Naive thymus-derived CD8-positive, alpha-beta T cell (primary cell): Measurements from ENCODE around the gene STMP1. TPM values are rescaled to one million over a fixed set of nuclear protein-coding genes. Genes with fewer than 3 reads are reported as not detected.
"Not testable (repeated sequence)": the region's sequence is repeated elsewhere in the genome, so short reads cannot be mapped to it uniquely, and the experiment has no call there.

Experiments
- ATAC-seq, 2 donors: fragments of 150-1000 bp; cut with Tn5 transposase in 1 of 2; sonication (Bioruptor Pico), chemical (Tn5 transposase) in 1 of 2; 1 replicate in 1 of 2; 2 replicates in 1 of 2; pipeline ENCODE4 v1.10.0; 2021; ENCODE audit warnings: mild to moderate bottlenecking in 2 of 2, moderate library complexity in 2 of 2
- POLR2A ChIA-PET: fragments of 350-600 bp; sonication (Branson Sonifier 250); formaldehyde crosslinking; loops from one replicate; lab custom pipeline; 2021; ENCODE audit warnings: antibody characterized with exemption; lab: Charles Lee
- DNase-seq, 10 donors: peaks; one replicate each; pipeline versions ENCODE4 v3.0.0 to v3.0.0-alpha.2; 2020 to 2022
- H3K27ac Mint-ChIP-seq, 10 donors: one replicate each; pipeline ENCODE4 v1.8.0; 2020 to 2022; ENCODE audit warnings: mild to moderate bottlenecking in 10 of 10, mixed read lengths in 10 of 10, moderate library complexity in 4 of 10, inconsistent platforms in 1 of 10
- H3K27me3 Mint-ChIP-seq, 5 donors: one replicate each; pipeline ENCODE4 v1.8.0; 2021 to 2022; ENCODE audit warnings: mixed read lengths in 5 of 5
- H3K36me3 Mint-ChIP-seq, 3 donors: one replicate each; pipeline ENCODE4 v1.8.0; 2020 to 2022; ENCODE audit warnings: mixed read lengths in 3 of 3, mild to moderate bottlenecking in 2 of 3, inconsistent platforms in 1 of 3
- H3K4me1 Mint-ChIP-seq, 4 donors: one replicate each; pipeline ENCODE4 v1.8.0; 2021 to 2022; ENCODE audit warnings: mixed read lengths in 4 of 4
- H3K4me3 Mint-ChIP-seq, 10 donors: one replicate each; pipeline ENCODE4 v1.8.0; 2020 to 2022; ENCODE audit warnings: mild to moderate bottlenecking in 10 of 10, mixed read lengths in 10 of 10, moderate library complexity in 6 of 10, inconsistent platforms in 1 of 10
- H3K9me3 Mint-ChIP-seq, 9 donors: one replicate each; pipeline ENCODE4 v1.8.0; 2020 to 2022; ENCODE audit warnings: mixed read lengths in 9 of 9, mild to moderate bottlenecking in 3 of 9, inconsistent platforms in 1 of 9, moderate library complexity in 1 of 9
- polyA plus RNA-seq, 3 donors: library from polyadenylated mRNA; unstranded; fragments of 300-500 nt; fragmentation: Illumina TruSeq; gene quantifications; one replicate each; pipeline ENCODE4 v1.2.3, GENCODE V29; 2021
- total RNA-seq, 8 experiments: library from RNA in 2 of 8; stranded (reverse) in 2 of 8; gene quantifications; one replicate each; pipeline ENCODE4 v1.2.3 and lab custom pipeline; 2021 to 2026

Gene STMP1
- total and polyA plus RNA-seq, 5 experiments from 2014 or later, result 26.8 to 56.6 (median 46.5) TPM

DNA sequence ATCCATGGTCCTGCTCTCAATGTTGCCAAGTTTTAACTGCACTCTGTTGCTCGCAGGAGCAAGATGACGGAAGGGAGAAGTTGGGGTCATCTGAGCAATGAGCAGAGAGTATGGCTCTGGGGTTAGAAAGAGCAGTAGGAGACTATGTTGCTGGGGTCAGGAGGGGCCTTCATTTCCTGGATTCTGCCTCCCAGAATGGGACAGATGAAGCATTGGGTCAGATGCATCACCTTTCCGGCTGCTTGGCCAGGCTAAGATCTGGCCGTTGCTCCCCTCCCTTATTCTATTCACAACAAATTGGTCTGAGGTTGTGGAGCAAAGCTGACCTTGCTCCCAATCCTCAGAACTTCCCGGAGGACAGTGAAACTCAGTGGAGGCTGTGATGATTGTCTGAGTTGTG, 22.4 kb downstream of the STMP1 start:
- Mint-ChIP-seq H3K9me3 (no peaks in the 10 kb centered on the region), H3K4me1 (peaks cover 0 to 6% (median 5%) of the 10 kb centered on the region in 4 donors), H3K4me3 (no peak overlapping the region), H3K27ac (peak overlapping the region in 2 of 10 donors; percentile 41 to 63), H3K27me3 (no peaks in the 10 kb centered on the region), H3K36me3 (peaks cover 0 to 31% (median 8%) of the 10 kb centered on the region in 3 donors)
- ATAC-seq (no peak), DNase-seq (no peak)
- POLR2A ChIA-PET, result no interaction called here

DNA sequence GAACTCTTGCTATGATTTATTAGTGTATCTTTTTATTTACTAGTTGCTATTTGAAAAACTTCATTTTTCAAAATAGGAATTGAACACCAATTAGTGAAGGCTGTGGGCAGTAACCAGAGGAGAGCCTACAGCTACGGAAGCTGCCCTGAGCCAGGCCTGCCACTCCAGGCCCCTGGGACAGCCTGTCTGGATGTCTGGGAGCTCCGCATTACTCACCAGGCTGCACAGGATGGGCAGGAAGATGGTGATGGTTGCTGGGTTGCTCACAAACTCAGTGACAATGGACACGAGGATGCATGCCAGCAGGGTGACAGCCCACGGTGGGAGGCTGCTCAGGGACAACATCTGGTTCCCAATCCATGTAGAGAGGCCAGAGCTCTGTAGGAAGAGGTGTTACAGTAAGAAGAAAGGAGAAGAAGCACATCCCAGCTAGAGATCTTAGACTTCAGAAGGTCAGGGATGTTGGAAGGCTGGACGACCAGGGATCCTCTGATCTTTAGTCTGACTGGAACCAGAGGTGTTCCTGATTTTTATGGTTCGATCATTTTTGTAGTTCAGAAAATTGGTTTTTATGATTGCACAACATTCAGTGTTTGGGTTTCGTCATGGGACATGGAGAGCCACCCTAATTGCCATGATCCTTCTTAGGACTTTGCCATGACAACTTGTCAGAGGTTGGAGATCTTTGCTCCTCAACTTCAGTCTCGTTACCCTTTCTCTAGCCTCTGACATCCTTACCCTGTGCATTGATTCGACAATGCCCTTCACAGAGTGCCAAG, 23.2 kb downstream of the STMP1 start:
- ATAC-seq, result no peak
- POLR2A ChIA-PET, result no interaction called here
- peaks cover 0 to 33% (median 8%) of the 10 kb centered on the region in 3 donors for H3K36me3 Mint-ChIP-seq
- H3K9me3 Mint-ChIP-seq, result no peaks in the 10 kb centered on the region
- no peaks in the 10 kb centered on the region for H3K27me3 Mint-ChIP-seq
- peak overlapping the region in 2 of 10 donors; percentile 41 for H3K27ac Mint-ChIP-seq
- DNase-seq, result no peak
- no peak overlapping the region for H3K4me3 Mint-ChIP-seq
- H3K4me1 Mint-ChIP-seq, result peaks cover 0 to 4% (median 2%) of the 10 kb centered on the region in 4 donors

DNA sequence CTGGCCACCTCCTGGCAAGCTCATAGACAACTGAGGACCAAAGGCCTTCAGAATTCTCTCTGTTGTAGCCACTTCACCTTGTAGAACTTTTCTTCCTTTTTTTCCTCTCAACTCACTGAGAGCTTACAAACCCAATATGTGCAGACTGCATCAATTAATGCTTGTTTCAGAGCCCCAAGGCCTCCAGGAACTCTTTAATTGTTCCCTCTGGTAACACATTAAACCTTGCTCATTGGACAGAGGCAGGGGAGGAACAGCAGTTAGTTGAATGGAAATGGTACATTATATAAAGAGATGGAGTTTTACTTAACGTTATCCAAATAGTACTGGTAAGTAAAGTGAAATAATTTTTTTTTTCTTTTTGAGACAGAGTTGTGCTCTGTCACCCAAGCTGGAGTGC, 25.2 kb downstream of the STMP1 start:
- Mint-ChIP-seq H3K4me3 (no peak overlapping the region), H3K27ac (peak overlapping the region in 4 of 10 donors; percentile 2 to 20 (median 10)), H3K4me1 (peaks cover 0 to 2% (median under 1%) of the 10 kb centered on the region in 4 donors), H3K9me3 (no peaks in the 10 kb centered on the region), H3K36me3 (peaks cover 0 to 38% (median 12%) of the 10 kb centered on the region in 3 donors), H3K27me3 (no peaks in the 10 kb centered on the region)
- POLR2A ChIA-PET, result no interaction called here
- no peak for DNase-seq
- ATAC-seq, result no peak

DNA sequence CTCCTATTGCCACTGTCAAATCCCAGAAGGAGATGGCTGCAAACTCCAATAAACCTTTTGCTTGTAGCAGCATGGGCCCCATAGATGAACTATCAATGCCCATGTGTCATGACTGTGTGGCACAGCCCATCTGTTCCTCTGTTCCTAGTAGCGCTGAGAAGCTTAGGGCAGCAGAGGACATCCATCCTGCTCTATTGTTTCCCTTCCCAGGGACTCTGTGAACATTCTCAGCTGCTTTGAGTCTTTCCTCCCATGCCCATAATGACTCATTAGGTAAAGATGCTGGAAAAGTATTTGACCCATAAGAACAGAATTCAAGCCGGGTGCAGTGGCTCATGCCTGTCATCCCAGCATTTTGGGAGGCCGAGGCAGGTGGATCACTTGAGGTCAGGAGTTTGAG, 28.3 kb downstream of the STMP1 start:
- ATAC-seq (no peak), DNase-seq (no peak)
- POLR2A ChIA-PET, result no interaction called here
- Mint-ChIP-seq H3K9me3 (no peaks in the 10 kb centered on the region), H3K4me3 (no peak overlapping the region), H3K4me1 (peaks cover 0 to 2% (median 0%) of the 10 kb centered on the region in 4 donors), H3K27ac (no peak overlapping the region), H3K27me3 (no peaks in the 10 kb centered on the region), H3K36me3 (peaks cover 0 to 39% (median 15%) of the 10 kb centered on the region in 3 donors)

DNA sequence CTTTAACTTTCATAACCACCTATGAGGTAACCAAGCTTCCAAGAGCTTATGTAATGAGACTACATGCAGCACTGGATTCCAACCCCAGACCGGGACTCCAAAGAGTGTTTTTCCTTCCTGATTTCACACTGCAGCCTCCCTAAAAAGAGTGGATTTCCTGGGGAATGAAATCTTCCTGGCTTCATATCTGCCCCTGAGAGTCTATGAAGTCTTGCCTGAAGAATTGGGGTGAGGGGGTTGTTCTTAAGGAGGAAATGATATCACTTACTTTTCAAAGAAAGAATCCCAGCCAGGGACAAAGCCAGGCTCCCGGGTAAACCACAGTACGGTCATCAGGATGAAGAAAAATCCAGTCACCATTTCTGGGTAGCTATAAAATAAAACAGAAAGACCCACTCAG, 29.7 kb downstream of the STMP1 start:
- H3K9me3 Mint-ChIP-seq, result no peaks in the 10 kb centered on the region
- no peak for ATAC-seq
- no peak overlapping the region for H3K4me3 Mint-ChIP-seq
- no peaks in the 10 kb centered on the region for H3K27me3 Mint-ChIP-seq
- no peak overlapping the region for H3K27ac Mint-ChIP-seq
- POLR2A ChIA-PET, result no interaction called here
- H3K4me1 Mint-ChIP-seq, result peaks cover 0 to 2% (median 0%) of the 10 kb centered on the region in 4 donors
- no peak for DNase-seq
- H3K36me3 Mint-ChIP-seq, result peaks cover 0 to 39% (median 14%) of the 10 kb centered on the region in 3 donors

DNA sequence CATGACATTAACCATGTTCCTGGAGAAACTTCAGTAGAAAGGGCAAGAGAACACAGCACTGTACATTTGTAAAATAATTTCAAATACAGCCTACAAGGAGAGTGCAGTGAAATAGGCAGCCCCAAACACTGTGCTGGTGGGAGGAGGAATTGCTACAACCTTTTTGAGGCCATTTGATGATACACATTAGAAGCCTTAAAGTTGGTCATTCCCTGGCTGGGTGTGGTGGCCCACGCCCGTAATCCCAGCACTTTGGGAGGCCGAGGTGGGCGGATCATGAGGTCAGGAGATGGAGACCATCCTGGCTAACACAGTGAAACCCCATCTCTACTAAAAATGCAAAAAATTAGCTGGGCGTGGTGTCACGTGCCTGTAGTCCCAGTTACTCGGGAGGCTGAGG, 30.3 kb downstream of the STMP1 start:
- H3K4me3 Mint-ChIP-seq, H3K27ac Mint-ChIP-seq, POLR2A ChIA-PET, H3K9me3 Mint-ChIP-seq, ATAC-seq, H3K27me3 Mint-ChIP-seq, H3K4me1 Mint-ChIP-seq, DNase-seq: not testable (repeated sequence)
- peaks cover 0 to 37% (median 14%) of the 10 kb centered on the region in 3 donors for H3K36me3 Mint-ChIP-seq

DNA sequence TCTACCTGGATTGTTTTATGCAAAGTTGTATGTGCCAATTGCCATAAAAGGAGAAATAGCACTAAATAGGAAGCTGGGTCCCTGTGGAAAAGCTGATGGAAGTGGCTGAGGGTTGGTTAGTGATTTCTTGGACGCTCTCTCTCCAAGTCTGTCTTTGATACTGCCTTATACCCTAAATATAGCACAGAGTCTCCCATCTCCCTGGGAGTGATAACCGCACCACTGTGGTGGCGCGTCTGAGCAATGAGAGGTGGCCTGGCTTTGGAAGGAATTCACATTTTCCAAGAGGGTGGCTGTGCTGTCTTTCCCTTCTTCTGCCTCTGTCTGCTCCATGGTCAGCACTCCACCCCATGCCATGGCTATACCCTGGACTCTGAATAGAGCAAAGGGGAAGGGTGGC, 31.2 kb downstream of the STMP1 start:
- Mint-ChIP-seq H3K4me3 (no peak overlapping the region), H3K27ac (no peak overlapping the region), H3K9me3 (no peaks in the 10 kb centered on the region), H3K4me1 (no peaks in the 10 kb centered on the region), H3K36me3 (peaks cover 0 to 36% (median 14%) of the 10 kb centered on the region in 3 donors), H3K27me3 (no peaks in the 10 kb centered on the region)
- ATAC-seq, result no peak
- DNase-seq, result no peak
- POLR2A ChIA-PET, result no interaction called here

DNA sequence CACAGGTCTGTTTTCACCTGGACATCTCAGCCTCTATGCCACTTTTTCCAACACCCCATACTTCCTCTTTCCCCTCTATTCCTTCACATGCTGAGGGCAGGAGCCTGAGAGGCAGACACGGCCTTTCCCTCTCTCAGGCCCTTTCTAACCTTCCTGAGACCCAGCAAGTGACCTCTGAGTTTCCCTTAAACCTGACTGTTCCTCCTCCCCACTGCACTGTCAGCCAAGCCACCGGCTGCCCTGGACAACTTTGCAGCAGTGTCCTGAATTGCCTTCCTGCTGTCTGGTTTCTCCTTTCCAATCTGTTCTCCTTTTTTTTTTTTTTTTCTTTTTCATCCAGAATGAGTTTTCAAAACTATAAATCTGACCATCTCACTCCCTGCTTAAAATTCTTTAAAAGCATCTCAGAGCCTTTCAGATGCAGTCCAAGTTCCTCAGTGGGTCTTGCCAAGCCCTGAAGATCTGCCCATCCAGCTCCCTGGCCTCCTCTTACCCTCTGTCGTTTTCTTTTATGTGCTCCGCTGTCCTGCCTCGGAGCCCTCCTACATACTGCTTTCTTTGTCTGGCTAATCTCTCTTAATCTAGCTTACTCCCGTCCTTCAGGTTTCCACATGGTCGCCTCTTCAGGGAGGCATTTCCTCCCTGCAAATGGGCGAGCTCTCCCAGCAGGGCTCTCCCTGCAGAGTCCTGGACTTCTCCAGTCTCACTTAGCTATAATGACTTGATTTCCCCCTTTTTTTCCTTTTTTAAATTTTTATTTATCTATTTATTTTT, 35.1 kb downstream of the STMP1 start:
- Mint-ChIP-seq H3K4me1 (no peaks in the 10 kb centered on the region), H3K9me3 (no peaks in the 10 kb centered on the region), H3K36me3 (peaks cover 0 to 20% (median 11%) of the 10 kb centered on the region in 3 donors), H3K27me3 (no peaks in the 10 kb centered on the region), H3K4me3 (no peak overlapping the region), H3K27ac (peak overlapping the region in 2 of 10 donors; percentile 32 to 62)
- no peak for DNase-seq
- POLR2A ChIA-PET, result interaction anchor here (0.7 kb wide), 1 partner anchor 54 kb away, joined by 4 read pairs; no protein-coding TSS in a partner anchor
- ATAC-seq, result no peak

DNA sequence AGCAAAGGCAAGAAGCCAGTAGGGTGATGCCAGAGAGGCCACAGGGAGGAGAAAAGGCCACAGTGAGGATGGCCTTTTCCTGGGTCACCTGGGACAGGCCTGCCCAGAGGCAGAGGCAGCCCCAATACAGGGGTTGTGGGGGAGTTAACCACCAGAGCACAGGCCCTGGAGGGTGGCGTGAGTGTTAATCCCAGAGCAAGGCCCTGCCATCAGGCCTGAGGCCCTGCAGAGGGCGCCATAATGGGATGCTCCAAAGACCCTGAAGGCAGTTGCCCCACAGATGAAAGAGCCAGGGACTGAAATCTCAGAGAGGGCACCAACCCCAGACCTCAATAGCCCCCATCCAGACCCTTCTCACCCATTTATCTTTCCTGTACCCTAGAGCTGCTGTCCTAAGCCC, 41.8 kb downstream of the STMP1 start:
- no peak for DNase-seq
- Mint-ChIP-seq H3K4me3 (no peak overlapping the region), H3K4me1 (no peaks in the 10 kb centered on the region), H3K27ac (no peak overlapping the region), H3K27me3 (no peaks in the 10 kb centered on the region), H3K36me3 (peaks cover 0 to 7% (median 6%) of the 10 kb centered on the region in 3 donors), H3K9me3 (no peaks in the 10 kb centered on the region)
- POLR2A ChIA-PET, result no interaction called here
- no peak for ATAC-seq

DNA sequence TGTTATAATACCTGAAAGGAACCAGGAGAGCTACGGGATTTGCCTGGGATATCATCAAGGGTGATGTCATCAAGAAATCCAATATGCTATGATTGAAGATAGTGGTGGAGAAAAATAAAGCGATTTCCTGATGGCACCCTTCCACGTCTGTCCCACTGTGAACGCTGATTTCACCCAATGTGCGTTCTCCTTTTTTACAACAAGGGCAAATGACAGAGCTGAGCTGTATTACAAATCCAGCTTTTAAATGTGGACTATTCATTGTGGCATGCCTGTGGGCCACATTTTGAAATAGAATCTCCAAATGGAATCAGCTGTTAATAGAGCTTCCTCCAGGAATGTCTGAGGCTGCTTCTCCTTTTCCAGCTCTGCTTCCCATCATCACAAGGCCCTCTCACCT, 42.4 kb downstream of the STMP1 start:
- Mint-ChIP-seq H3K9me3 (no peaks in the 10 kb centered on the region), H3K36me3 (peaks cover 0 to 7% (median 6%) of the 10 kb centered on the region in 3 donors), H3K4me1 (no peaks in the 10 kb centered on the region), H3K4me3 (no peak overlapping the region), H3K27me3 (no peaks in the 10 kb centered on the region), H3K27ac (no peak overlapping the region)
- DNase-seq (no peak), ATAC-seq (no peak)
- POLR2A ChIA-PET, result no interaction called here

DNA sequence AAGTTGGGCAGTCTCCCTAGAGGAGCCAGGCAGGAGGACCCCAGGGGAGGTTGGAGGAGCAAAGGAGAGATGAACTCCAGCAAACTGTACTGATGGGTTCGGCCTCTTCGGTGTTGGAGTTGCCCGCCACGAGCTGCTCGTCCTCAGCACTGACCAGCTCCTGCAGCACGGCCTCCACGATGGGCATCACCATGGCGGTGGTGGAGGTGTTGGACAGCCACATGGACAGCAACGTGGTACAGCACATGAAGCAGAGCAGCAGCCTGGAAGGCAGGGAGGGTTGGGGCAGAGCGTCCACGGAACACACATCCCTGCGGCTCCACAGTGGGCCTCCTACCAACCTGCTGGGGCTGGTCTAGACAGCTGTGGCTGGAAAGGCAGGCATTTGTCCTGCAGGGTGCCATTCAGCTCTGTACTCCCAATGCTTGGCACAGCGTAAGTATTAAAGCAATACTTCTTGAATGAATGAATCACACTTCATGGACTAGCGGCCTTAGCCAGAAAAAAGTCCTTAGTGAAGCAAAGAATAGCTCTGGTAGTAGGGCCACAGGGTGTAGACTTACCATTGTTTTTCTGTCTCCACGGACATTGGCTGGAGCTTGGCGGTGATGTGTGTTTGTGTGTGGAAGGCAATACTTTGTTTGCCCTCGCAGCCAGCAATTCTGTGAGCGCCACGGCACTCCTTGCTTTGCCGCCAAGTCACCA, 43.9 kb downstream of the STMP1 start:
- Mint-ChIP-seq H3K4me3 (no peak overlapping the region), H3K9me3 (no peaks in the 10 kb centered on the region), H3K27me3 (no peaks in the 10 kb centered on the region), H3K4me1 (no peaks in the 10 kb centered on the region), H3K36me3 (no peaks in the 10 kb centered on the region), H3K27ac (no peak overlapping the region)
- POLR2A ChIA-PET, result no interaction called here
- no peak for DNase-seq
- no peak for ATAC-seq

DNA sequence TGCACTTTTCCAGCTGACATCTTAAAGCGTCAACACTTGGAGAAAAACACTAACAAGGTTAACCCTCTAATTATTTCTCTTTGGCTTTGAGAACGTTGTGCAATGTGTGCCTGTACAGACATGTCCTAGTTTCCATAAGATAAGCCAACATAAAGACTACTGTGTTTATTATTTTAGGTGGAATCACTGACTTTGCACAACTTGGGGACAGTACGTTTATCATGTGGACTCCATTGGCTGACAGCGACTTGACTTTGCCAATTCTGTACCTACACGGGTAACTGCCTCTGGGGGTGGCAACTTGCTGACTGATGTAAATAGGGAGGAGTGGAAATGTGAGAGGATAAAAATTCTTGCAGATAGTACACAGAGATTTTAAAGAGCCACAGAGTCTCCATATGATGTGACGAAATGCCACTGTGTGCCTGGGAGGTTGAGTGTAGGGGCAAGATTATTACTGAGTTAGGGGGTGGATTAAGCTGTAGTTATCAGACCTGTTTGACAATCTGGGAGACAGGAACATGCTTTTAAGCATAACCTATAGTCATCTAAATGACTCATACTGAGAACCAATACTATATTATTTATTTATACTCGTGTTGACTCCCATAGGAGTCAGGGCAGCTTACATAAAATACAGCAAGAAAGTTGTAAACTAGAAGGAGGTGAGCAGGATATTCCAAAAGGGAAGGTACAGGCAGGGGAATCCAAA, 44.7 kb downstream of the STMP1 start:
- DNase-seq (no peak), ATAC-seq (no peak)
- Mint-ChIP-seq H3K4me3 (no peak overlapping the region), H3K36me3 (no peaks in the 10 kb centered on the region), H3K27ac (no peak overlapping the region), H3K27me3 (no peaks in the 10 kb centered on the region), H3K4me1 (no peaks in the 10 kb centered on the region), H3K9me3 (no peaks in the 10 kb centered on the region)
- POLR2A ChIA-PET, result no interaction called here
